NT2/D1 (cell line): ENCODE measurements around the gene NTN3.

Experiments
- YY1 ChIP-seq: IDR thresholded peaks from 2 replicates; pipeline ENCODE4 v1.6.1; 2011; ENCODE audit not compliant: insufficient read length, insufficient read depth
- ZNF274 ChIP-seq: IDR thresholded peaks from 2 replicates; pipeline ENCODE4 v1.6.1; 2011; ENCODE audit warnings: mild to moderate bottlenecking, low read depth, low read length

- TF ChIP-seq ZNF274 (no peak), YY1 (no peak)
These were observed 11.3 kb upstream of the NTN3 start, which contains the start of gene TEDC2 for GRCh38 chr16:2459647-2460390.
